Measurements from ENCODE around the gene MYO3A.

DNA sequence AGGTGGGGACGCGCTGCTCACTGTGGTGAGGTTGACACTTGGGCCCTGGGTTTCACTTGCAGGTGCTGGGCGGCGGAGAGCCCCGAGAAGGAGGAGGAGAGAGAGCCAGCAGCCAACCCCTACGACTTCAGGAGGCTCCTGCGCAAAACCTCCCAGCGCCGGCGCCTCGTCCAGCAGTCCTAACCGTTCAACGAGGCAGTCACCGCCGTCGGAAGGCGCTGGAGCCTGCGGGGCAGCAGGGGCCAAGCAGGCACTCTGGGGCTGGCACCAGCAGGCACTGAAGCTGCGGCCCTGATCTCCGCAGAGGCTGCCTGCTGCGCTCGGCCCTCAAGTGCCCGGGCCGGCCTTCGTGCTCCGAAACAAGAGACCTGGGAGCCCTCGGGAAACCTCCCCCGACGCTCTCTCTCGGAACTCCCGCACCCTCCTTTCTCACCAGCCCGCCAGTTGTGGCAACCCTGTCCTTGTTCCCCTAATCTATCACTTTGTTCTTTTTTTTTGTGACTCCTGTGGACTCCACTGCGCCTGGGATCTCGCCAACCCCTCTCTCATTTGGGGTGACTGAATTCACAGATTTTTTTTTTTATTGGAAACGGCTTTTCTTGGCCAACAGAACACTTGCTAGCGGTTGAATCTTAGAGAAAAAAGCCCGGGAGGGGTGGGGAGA is 277.9 kb downstream of the MYO3A start:
- no peak for TF ChIP-seq POLR2A (IDR thresholded peaks at IDR 0.05)
- no peak for TF ChIP-seq CTCF (IDR thresholded peaks at IDR 0.05)

Measured in uterus (tissue), 2 donors.